GM19395 (cell line): ENCODE results near the gene AP2M1.
"Not testable (repeated sequence)": the region's sequence is repeated elsewhere in the genome, so short reads cannot be mapped to it uniquely, and the experiment has no call there.

ENCODE experiments used
- ATAC-seq: cut with Tn5 transposase; IDR thresholded peaks from one replicate; pipeline ENCODE4 v1.9.1; 2021; ENCODE audit warnings: mild to moderate bottlenecking, moderate library complexity; ENCODE audit not compliant: unreplicated experiment

The AP2M1 gene

DNA sequence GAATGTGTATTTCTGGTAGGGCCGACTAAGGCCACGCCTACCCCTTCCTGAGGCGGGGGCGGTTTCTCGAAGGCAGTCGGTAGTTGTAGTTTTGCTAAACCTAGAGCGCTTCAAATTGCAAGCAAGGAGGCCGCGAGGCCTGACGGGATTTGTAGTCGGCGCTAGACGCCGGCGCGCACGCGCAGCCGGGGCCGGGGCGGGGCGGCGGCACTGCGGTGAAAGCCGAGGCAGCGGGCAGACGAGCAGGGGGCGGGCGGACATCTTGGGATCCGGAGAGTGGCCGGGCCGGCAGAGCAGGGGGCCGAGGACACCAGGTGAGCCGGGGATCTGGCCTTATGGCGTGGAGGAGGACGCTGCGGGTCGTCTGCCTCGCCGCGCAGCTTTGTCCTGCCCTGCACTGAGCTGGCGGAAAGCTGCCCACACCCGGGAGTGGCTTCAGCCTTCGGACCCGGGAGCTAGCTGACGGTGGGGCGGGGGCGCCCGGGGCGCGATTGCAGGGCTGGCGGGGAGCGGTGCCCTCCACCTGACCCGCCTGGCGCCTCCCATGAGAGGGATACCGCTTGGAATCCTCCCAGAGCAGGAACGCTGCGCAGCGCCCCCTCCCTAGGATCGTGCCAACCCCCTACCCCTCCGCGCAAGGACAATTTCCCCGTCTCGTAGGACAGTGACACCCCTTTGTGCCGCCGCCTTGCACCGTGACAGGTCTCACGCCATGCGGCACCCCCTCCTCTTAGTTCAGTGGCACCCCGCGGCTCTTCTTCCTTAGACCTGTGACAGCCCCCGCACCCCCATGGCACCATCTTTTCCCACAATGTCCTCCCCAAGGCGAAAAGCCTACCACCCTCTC, at the start of gene AP2M1:
Gene AP2M1, plus strand, starts transcription at position 210 of the 847 bp plus-strand sequence. CDS start 2,139 bp downstream, outside the sequence.
- ATAC-seq: peak; percentile 98

DNA sequence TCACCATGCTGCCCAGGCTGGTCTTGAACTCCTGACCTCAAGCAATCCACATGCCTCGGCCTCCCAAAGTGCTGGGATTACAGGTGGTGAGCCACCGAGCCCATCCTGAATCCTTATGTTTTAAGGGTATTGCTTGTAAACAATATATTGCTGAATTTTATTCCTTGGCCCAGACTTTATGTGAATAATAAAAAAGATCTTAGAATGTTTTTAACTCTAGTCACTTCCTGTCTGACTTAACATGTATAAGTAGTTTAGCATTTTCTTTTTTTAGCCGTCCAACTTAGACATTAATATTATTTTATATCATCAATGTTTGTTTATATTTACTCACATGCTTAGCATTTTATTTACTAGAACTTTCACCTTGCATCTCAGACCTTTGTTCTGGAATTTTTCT, 48.6 kb upstream of the AP2M1 start:
- no peak for ATAC-seq

DNA sequence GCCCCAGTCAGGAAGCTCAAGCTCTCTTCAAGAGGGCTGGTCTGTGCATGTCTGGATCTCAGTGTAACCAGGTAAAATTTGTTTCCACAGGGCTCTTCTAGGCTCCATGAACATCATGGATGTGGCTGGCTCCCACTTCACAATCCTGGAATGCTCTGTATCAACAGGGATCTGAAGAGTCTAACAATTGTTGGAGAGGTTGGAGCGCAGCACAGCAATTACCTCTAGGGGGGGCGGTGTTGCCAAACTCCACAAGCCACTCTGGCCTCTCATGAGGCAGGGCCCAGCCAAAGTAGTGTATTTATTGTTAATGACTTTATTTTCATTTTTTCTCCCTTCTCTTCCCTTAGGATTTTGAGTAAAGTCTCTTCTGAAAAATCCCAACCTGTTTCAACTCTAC, 45.6 kb upstream of the AP2M1 start:
- ATAC-seq: no peak

DNA sequence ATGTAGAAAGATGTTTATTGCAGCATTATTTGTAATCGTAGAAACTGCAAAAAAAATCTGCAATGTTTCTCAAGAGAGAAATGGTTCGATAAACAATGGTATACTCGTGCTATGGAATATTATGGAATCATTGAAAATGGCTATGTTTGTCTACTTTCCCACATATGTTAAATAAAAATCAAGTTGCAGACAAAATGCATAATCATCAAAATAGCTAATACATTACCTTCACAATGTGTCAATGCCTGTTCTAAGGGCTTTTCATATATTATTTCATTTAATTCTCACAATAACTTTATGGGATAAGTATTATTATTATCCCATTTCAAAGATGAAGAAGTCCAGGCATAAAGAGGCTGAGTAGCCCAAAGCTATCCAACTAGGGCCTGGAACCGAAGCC, 41.7 kb upstream of the AP2M1 start:
- no peak for ATAC-seq

DNA sequence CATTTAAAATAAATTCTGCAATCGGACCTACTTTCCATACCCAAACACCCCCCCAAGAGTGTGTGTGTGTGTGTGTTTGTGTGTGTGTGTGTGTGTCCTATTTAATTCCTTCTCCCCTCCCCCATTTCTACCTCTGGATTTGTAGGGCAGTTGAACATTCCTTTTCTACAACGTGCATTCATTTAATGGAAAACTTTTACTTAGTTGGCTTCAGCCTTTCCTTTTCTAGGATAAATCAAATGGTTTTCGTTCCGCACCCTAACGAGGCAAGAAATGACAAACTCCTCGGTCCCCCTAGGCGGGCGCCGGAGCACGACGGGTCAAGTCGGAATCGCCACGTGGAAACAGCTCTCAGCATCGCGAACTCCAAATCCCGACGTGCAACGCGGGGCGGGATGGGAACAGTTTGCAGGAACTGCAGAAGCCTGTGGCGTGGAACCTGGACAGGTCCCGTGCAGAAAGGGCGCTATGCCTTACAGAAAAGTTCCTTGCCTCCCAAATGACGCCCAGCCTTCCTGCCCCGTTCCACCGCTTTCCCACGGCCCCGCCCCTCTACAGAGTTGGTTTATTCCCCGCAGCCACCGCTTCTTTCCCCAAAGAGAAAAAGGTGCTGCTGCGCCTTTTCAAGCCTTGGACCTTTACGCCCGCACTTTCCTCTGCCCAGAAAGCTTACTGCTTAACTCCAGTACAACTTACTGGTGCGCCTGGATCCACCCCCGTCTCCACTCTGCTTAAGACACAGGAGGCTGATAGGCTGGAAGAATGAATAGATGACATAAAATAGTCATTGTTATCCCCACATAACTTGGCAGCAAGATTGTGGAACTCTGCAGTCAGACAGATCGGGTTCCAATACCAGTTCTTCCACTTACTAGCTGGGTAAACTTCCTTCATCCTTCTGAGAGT, 40.6 kb upstream of the AP2M1 start:
- ATAC-seq: peak; percentile 45

DNA sequence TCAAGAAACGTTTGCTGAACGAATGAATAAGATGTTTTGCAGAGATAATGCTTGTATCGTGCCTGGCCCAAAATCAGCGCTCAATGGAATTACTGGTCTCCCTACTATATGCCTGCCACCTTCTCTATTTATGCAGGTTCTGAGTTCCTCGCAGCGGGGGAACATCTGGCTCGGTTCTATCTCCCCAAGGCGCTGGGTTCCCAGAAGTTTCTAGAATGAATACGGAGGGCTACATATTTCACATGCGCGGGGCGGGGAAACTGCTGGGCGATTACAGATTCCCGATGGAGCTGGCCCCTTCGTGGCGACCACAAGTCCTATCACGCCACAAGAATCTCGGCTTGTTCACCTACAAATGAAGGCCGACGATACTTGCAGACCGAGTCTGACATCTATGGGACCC, 39.9 kb upstream of the AP2M1 start:
- peak; percentile 21 for ATAC-seq

DNA sequence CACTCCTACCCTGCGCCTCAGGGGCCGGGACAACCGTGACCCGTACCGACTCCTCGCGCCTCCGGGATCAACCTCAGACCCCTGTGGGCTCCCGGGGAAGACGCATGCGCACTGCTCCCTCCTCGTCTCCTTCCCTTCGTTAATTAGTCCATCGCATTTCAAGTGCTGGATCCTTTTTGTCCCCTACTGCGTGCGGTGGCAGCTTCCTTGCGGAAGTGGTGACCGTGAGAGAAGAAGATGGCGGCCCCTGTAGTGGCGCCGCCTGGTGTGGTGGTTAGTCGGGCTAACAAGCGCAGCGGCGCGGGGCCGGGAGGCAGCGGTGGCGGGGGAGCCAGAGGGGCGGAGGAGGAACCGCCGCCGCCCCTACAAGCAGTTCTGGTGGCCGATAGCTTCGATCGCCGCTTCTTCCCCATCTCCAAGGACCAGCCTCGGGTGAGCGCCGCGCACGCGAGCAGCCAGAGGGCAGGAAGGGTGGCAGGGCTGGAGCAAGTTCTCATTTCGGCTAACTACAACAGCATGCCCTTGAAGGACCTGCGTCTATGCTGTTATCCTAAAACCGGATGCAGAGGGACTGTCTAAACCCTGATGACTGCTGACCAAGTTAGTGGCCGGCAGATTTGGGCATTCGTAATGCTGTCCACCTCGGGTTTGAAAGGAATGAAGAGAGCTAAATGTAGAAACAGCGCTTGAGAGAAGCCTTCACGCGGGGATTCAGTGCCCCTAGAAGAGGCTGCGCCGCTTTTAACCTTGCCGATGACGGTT, 39.3 kb upstream of the AP2M1 start, which contains the start of gene EIF2B5:
Gene EIF2B5, plus strand, starts transcription at position 210 of the 762 bp plus-strand sequence. Its CDS starts 28 bp downstream, at position 238.
- peak; percentile 90 for ATAC-seq

DNA sequence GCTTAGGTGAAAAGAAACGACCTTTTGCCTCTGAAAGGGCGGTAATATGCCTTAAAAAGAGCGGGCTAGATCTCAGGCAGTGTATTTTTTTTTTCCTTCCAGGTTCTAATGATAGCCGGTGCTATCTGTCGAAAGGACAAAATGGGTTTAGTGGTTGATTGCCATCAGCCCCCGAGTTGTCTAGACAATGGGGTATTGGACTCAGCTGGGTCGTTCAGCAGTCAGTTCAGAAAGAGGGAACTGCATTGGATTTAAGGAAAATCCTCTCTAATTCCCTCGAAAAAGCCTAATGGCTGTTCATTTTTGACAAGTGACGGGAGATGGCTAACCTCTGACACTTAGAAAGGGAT, 38.8 kb upstream of the AP2M1 start:
- ATAC-seq: peak; percentile 1

DNA sequence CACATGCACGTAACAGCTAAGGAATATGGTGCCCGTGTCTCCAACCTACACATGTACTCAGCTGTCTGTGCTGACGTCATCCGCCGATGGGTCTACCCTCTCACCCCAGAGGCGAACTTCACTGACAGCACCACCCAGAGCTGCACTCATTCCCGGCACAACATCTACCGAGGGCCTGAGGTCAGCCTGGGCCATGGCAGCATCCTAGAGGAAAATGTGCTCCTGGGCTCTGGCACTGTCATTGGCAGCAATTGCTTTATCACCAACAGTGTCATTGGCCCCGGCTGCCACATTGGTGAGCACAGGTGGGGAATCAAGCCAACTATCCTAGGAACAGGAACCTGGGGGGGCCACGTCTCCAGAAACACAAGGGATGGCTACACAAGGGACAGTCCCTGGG, 34.2 kb upstream of the AP2M1 start:
- ATAC-seq: no peak

DNA sequence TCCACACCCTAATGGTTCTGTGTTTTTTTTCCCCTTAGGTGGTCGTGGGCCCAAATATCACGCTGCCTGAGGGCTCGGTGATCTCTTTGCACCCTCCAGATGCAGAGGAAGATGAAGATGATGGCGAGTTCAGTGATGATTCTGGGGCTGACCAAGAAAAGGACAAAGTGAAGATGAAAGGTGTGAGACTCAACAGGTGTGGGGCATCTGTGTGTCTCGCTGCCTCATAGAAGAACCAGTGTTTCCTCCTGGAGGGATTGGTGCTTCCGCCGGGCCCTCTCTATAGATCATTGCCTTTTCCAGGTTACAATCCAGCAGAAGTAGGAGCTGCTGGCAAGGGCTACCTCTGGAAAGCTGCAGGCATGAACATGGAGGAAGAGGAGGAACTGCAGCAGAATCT, 32.5 kb upstream of the AP2M1 start:
- ATAC-seq: no peak

DNA sequence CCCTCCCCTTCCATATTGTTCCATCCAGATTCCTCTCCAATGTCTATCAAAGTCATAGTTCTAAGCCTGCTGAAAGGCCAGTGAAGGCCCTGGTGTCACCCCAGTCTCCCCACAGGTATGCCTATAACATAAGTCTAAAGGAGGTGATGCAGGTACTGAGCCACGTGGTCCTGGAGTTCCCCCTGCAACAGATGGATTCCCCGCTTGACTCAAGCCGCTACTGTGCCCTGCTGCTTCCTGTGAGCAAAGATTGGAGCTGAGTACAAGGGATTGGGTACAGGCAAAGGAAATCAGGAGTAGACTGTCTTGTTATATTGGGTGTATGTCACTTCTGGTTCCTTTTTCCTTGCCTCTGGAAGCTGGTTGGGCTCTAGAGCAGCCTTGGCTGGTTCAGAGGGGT, 31.3 kb upstream of the AP2M1 start:
- ATAC-seq: no peak

DNA sequence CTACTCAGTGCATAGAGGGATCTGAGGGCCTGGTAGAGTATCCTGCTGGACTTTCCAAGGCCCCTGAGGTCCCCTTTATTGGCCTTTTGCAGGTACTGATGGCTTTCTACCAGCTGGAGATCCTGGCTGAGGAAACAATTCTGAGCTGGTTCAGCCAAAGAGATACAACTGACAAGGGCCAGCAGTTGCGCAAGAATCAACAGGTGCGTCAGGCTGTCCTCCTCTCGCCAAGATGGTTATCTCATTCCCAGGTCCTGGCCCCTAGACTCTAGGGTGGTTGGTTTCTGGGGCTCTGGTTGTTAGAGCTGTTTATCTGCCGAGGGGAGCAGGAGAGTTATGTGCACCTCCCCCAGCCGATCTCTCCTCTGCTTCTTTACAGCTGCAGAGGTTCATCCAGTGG, 30.1 kb upstream of the AP2M1 start:
- ATAC-seq: no peak

DNA sequence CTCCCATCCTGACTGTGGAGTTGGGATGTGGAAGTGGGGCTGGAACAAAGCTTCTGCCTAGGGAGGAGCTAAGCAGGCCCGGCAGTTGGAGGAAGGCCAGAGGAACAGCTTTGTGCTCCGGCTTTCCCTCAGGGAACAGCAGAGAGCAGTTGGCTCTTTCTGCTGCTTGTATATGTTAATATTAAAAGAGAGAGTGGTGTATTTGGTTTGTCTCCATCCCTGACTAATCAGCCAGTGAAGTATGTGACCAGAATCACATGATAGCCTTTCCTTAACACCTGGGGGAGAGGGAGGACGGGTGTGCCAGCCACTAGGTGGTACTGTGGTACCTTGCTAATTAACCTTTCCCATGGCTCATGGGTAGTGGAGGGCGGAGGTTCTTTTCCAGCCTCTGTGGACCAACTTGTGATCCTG, 29.5 kb upstream of the AP2M1 start:
- ATAC-seq: no peak

DNA sequence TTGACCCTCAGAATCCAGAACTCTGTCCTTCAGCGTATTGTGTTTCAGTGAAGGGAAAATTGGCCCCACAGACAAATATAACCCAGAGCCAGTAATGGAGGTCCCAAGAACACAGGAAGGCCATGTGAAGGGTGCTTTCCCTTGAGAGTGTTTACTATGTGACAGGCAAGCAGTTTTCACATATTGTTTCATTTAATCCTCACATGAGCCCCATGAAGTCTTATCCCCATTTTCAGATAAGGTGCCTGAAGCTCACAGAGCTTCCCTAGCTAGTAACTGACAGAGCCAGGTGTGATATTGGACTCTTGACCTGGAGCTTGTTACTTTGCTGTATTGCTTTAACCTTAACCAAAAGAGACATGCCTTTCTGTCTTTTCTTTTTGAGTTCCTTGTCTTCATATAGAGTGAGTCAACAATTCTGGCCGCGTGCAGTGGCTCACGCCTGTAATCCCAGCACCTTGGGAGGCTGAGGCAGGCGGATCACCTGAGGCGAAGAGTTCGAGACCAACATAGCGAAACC, 28.8 kb upstream of the AP2M1 start:
- no peak for ATAC-seq

DNA sequence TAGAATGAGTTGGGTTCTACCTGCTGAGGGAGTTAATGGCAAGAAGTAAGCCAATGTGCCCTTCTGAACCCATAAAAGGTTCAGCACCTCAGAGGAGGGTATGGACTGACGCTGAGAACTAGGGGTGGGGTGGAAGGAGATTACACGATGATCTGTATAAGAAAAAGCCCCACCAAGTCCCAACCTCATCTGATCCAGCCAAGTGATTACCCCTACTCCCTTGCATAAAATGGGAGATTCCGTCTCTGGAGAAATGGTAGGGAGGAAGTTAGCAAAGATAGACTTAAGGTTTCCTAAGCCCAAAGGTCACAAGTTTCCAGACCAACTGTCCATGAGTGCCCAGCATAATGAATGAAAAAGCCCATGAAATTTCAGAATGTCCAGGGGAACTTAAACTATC, 26.6 kb upstream of the AP2M1 start:
- ATAC-seq: no peak

DNA sequence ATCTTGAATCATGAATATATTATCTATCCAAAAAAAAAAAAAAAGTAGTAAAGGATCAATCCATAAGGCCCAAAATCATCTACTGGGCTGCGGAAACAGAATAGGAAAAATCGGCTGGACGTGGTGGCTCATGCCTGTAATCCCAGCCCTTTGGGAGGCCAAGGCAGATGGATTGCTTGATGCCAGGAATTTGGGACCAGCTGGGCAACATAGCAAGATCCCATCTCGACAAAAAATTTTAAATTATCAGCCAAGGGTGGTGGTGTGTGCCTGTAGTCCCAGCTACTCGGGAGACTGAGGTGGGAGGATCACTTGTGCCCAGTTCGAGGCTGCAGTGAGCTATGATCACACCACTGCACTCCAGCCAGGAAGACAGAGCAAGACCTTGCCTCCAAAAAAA, 25.5 kb upstream of the AP2M1 start:
- ATAC-seq: no peak

DNA sequence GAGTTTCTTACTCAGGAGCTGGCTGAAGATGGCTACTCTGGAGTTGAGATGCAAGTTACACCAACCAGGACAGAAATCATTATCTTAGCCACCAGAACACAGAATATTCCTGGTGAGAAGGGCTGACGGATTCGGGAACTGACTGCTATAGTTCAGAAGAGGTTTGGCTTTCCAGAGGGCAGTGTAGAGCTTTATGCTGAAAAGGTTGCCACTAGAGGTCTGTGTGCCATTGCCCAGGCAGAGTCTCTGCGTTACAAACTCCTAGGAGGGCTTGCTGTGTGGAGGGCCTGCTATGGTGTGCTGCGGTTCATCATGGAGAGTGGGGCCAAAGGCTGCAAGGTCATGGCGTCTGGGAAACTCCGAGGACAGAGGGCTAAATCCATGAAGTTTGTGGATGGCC, 24.9 kb upstream of the AP2M1 start:
- not testable (repeated sequence) for ATAC-seq

DNA sequence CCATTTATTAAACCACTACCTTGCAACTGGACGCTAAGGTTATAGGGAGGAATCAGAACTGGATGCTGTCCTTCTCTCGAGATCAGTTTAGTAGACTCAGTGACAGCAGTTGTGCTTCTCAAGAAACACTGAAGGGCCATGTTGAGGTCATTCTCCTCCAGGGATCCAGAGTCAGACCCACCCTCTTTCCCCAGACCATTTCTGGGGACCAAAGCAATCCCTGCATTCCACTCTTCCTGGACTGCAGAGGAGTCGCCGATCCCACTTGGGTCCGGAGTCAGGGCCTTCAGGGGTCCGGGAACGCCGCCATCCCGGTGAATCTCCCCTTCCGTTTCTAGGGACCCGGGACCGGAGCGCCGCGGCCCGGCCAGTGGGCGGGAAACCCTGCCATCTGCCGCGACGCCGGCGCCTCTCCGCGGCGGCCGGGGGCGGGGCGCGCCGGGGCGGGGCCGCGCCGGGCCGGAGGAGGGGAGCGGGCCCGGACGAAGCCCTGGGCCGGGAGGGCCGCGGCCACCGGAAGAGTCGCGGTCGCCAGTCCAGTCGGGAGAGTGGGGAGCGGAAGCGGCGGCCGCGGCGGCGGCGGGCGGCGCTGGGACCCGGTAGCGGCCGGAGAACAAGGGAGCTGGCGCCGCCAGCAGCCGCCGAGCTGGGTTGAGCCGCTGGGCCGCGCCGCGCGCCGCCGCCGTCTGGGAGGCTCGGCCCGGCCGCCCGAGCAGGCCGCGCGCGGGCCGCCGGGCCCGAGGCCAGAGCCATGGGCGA, 19.6 kb upstream of the AP2M1 start, which contains the start of gene DVL3:
Gene DVL3, plus strand, starts transcription at position 493 of the 759 bp plus-strand sequence. Its CDS starts 259 bp downstream, at position 752.
- ATAC-seq: peak; percentile 68

DNA sequence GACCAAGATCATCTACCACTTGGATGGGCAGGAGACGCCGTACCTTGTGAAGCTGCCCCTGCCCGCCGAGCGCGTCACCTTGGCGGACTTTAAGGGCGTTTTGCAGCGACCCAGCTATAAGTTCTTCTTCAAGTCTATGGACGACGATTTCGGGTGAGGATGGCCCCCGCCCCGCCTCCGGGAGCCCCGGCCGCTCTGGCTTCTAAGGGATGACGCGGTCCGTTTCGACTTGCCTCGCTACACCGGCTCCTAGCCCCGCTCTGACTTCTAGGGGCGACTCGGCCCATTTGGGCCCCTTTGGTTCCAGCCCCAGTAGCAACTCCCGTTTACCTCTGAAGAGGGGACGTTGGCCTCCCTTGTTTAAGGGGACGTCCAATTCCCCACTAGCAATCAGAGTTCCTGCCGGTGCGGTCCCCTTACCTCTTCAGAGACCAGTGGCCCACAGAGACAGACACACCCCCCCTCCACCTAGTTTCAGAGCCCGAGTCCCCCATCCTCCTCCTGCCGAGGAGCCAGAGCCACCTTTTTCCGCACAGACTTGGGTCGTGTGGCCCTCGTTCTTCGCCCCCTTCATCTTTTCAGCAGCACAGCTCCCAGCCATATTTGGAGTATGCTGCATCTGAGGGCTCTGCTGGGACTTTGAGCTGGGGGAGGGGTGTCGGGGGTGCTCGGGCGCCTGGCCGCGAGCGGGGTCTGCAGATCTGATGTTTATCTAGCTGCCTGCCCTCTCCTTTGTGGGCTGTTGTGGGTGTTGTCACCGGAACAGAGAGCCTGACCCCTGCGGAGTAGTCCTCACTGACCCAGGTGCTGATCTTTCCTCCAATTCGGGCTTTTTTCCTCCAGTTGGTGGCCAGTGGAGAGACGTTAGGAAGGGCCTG, 18.8 kb upstream of the AP2M1 start:
- peak; percentile 58 for ATAC-seq
